Naive thymus-derived CD4-positive, alpha-beta T cell (primary cell): ENCODE results near the gene TMEM132C. TPM values are rescaled to one million over a fixed set of nuclear protein-coding genes. Genes with fewer than 3 reads are reported as not detected.

Experiments used
- ATAC-seq: fragments of 150-1000 bp; cut with Tn5 transposase; 2 replicates; pipeline ENCODE4 v1.10.0; 2021; ENCODE audit warnings: mild to moderate bottlenecking, moderate library complexity
- CTCF ChIA-PET: fragments of 350-600 bp; sonication (Branson Sonifier 250); formaldehyde crosslinking; loops from one replicate; lab custom pipeline; 2021; ENCODE audit warnings: antibody characterized with exemption; lab: Charles Lee
- POLR2A ChIA-PET: fragments of 350-600 bp; sonication (Branson Sonifier 250); formaldehyde crosslinking; loops from one replicate; lab custom pipeline; 2021; ENCODE audit warnings: antibody characterized with exemption, inconsistent platforms; lab: Charles Lee
- DNase-seq, 9 donors: peaks; one replicate each; pipeline versions ENCODE4 v3.0.0 to v3.0.0-alpha.2; 2020 to 2022; ENCODE audit warnings: mixed read lengths in 1 of 9
- H3K27ac ChIP-seq: one replicate; pipeline ENCODE4 v1.7.0; 2013; ENCODE audit warnings: mild to moderate bottlenecking, low read depth, low read length, moderate library complexity
- H3K27me3 ChIP-seq, 2 donors: one replicate each; pipeline ENCODE4 v1.7.0; 2013; ENCODE audit warnings: low read length in 2 of 2, mild to moderate bottlenecking in 2 of 2, moderate library complexity in 2 of 2; ENCODE audit not compliant: control insufficient read depth in 2 of 2, insufficient read depth in 2 of 2
- H3K36me3 ChIP-seq, 3 experiments: 1 replicate in 2 of 3; 2 replicates in 1 of 3; pipeline ENCODE4 v1.7.0; 2013; ENCODE audit warnings: low read length in 3 of 3, mild to moderate bottlenecking in 3 of 3, moderate library complexity in 1 of 3; ENCODE audit not compliant: insufficient read depth in 3 of 3, control insufficient read depth in 2 of 3
- H3K4me1 ChIP-seq, 2 donors: one replicate each; pipeline ENCODE4 v1.7.0; 2013; ENCODE audit warnings: low read length in 2 of 2, mild to moderate bottlenecking in 2 of 2, moderate library complexity in 1 of 2; ENCODE audit not compliant: control insufficient read depth in 2 of 2, insufficient read depth in 2 of 2
- H3K4me3 ChIP-seq: 2 replicates; pipeline ENCODE4 v1.7.0; 2013; ENCODE audit warnings: mild to moderate bottlenecking, low read length
- H3K9me3 ChIP-seq, 3 experiments: 1 replicate in 2 of 3; 2 replicates in 1 of 3; pipeline ENCODE4 v1.7.0; 2013; ENCODE audit warnings: low read length in 3 of 3; ENCODE audit not compliant: control insufficient read depth in 2 of 3
- H3K27ac Mint-ChIP-seq, 9 donors: one replicate each; pipeline ENCODE4 v1.8.0; 2020 to 2022; ENCODE audit warnings: mixed read lengths in 9 of 9, mild to moderate bottlenecking in 8 of 9, moderate library complexity in 5 of 9, inconsistent platforms in 2 of 9
- H3K27me3 Mint-ChIP-seq, 5 donors: one replicate each; pipeline ENCODE4 v1.8.0; 2021 to 2022; ENCODE audit warnings: mixed read lengths in 5 of 5, mild to moderate bottlenecking in 1 of 5
- H3K36me3 Mint-ChIP-seq, 5 donors: one replicate each; pipeline ENCODE4 v1.8.0; 2020 to 2022; ENCODE audit warnings: mixed read lengths in 5 of 5, mild to moderate bottlenecking in 3 of 5, inconsistent platforms in 1 of 5
- H3K4me1 Mint-ChIP-seq, 7 donors: one replicate each; pipeline ENCODE4 v1.8.0; 2020 to 2022; ENCODE audit warnings: mixed read lengths in 7 of 7, mild to moderate bottlenecking in 3 of 7, inconsistent platforms in 1 of 7
- H3K4me3 Mint-ChIP-seq, 10 donors: one replicate each; pipeline ENCODE4 v1.8.0; 2020 to 2022; ENCODE audit warnings: mild to moderate bottlenecking in 10 of 10, mixed read lengths in 10 of 10, moderate library complexity in 6 of 10, inconsistent platforms in 2 of 10
- H3K9me3 Mint-ChIP-seq, 11 donors: one replicate each; pipeline ENCODE4 v1.8.0; 2020 to 2022; ENCODE audit warnings: mixed read lengths in 11 of 11, mild to moderate bottlenecking in 4 of 11, inconsistent platforms in 1 of 11, moderate library complexity in 1 of 11
- intact Hi-C, 2 donors: fragments of 100-400 bp; cut with micrococcal nuclease; formaldehyde crosslinking; loops; one replicate each; pipeline ENCODE4 v1.15.1; 2023
- polyA plus RNA-seq, 2 donors: library from polyadenylated mRNA; unstranded; fragments of 300-500 nt; fragmentation: Illumina TruSeq; gene quantifications; one replicate each; pipeline ENCODE4 v1.2.3, GENCODE V29; 2021
- total RNA-seq, 6 experiments: library from RNA in 5 of 6; stranded (reverse) in 5 of 6; gene quantifications; 1 replicate in 5 of 6; 2 replicates in 1 of 6; pipeline ENCODE4 v1.2.3 and lab custom pipeline; 2021 to 2026

TMEM132C gene
- total and polyA plus RNA-seq, 7 experiments from 2014 or later = not detected

DNA sequence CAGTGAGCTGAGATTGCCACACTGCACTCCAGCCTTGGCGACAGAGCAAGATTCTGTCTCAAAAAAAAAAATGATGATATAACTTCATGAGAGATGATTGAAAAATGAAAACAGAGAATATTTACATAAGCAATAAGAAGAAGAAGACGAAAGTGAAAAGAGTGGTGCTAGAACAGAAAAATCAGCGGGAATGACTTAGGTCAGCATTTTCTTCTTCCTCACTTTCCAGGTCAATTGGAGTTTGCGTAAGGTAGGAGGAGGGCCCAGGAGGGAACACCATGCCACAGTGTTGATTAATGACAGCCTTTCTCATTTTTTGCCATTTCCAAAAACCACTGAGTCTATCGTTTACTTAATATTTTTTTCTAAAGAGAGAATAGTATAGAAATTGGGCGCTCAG, 356.8 kb downstream of the TMEM132C start:
- Mint-ChIP-seq H3K36me3 (no peaks in the 10 kb centered on the region), H3K27ac (no peak overlapping the region), H3K9me3 (peaks cover 0 to 12% (median 6%) of the 10 kb centered on the region in 11 donors), H3K4me3 (no peak overlapping the region), H3K4me1 (peaks cover 0 to 3% (median 0%) of the 10 kb centered on the region in 7 donors), H3K27me3 (peaks cover 0 to 6% (median 0%) of the 10 kb centered on the region in 5 donors)
- Histone ChIP-seq H3K4me1 (no peaks in the 10 kb centered on the region), H3K4me3 (no peak overlapping the region), H3K36me3 (no peaks in the 10 kb centered on the region), H3K27me3 (no peaks in the 10 kb centered on the region), H3K27ac (no peak overlapping the region), H3K9me3 (no peaks in the 10 kb centered on the region)
- no peak for DNase-seq
- POLR2A ChIA-PET = no interaction called here
- CTCF ChIA-PET = no interaction called here
- no peak for ATAC-seq
- intact Hi-C loops = no loop called here

DNA sequence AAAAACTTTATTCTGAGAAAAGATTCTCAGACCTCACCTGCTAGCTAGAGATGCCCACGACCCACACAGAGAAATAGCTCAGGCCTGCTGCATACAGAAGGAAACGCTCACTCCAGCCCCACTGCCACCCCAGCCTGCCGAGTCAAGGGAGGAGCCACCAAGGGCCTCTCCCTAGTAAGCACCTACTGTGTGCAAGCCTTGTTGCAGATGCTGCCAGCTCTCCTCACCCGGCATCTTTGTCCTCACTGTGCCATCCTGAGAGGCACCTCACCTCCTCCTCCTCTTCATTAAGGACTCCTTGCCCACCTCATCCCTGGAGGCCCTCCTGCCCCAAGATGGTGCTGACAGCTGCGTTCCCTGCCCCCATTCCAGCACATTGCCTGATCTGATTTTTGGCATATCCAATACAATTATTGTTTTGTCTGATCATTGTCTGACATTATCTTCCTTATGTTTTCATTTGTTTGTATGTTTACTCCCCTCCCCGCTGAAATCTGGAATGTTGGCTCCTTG, 359.9 kb downstream of the TMEM132C start:
- intact Hi-C loops = no loop called here
- H3K4me3 ChIP-seq = no peak overlapping the region
- H3K36me3 ChIP-seq = no peaks in the 10 kb centered on the region
- DNase-seq (no peak), ATAC-seq (no peak)
- H3K36me3 Mint-ChIP-seq = no peaks in the 10 kb centered on the region
- ChIA-PET CTCF (no interaction called here), POLR2A (no interaction called here)
- no peak overlapping the region for H3K4me3 Mint-ChIP-seq
- peaks cover 0 to 5% (median 0%) of the 10 kb centered on the region in 7 donors for H3K4me1 Mint-ChIP-seq
- no peaks in the 10 kb centered on the region for H3K27me3 ChIP-seq
- H3K27ac Mint-ChIP-seq = no peak overlapping the region
- H3K27me3 Mint-ChIP-seq = peaks cover 0 to 11% (median 0%) of the 10 kb centered on the region in 5 donors
- H3K9me3 Mint-ChIP-seq = peaks cover 0 to 12% (median 5%) of the 10 kb centered on the region in 11 donors
- no peaks in the 10 kb centered on the region for H3K4me1 ChIP-seq
- H3K27ac ChIP-seq = no peak overlapping the region
- no peaks in the 10 kb centered on the region for H3K9me3 ChIP-seq

DNA sequence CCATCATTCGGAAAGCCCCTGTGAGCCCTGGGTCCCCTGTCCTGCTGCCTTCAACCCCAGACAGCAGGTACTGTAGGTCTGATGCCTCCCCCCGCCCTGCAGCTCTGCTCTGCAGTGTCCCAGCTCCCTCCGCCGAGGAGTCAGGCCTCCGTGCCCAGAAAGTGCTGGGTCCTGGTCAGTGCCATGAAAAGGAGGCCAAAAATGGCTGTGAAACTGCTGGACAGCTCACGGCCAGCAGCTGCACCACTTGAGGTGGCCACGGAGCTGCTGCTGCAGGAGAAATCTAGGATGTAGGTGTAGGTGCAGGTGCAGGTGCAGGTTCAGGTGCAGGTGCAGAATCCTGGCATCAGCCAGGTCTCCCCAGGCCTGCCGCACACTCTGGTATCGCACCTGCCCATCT, 360.7 kb downstream of the TMEM132C start:
- Mint-ChIP-seq H3K27me3 (peaks cover 0 to 11% (median 0%) of the 10 kb centered on the region in 5 donors), H3K4me3 (no peak overlapping the region), H3K27ac (no peak overlapping the region), H3K36me3 (no peaks in the 10 kb centered on the region), H3K9me3 (peaks cover 0 to 9% (median 5%) of the 10 kb centered on the region in 11 donors), H3K4me1 (peaks cover 0 to 5% (median 0%) of the 10 kb centered on the region in 7 donors)
- Histone ChIP-seq H3K36me3 (no peaks in the 10 kb centered on the region), H3K4me1 (no peaks in the 10 kb centered on the region), H3K9me3 (no peaks in the 10 kb centered on the region), H3K27ac (no peak overlapping the region), H3K27me3 (no peaks in the 10 kb centered on the region), H3K4me3 (no peak overlapping the region)
- ATAC-seq = no peak
- POLR2A ChIA-PET = no interaction called here
- CTCF ChIA-PET = no interaction called here
- intact Hi-C loops = no loop called here
- no peak for DNase-seq

DNA sequence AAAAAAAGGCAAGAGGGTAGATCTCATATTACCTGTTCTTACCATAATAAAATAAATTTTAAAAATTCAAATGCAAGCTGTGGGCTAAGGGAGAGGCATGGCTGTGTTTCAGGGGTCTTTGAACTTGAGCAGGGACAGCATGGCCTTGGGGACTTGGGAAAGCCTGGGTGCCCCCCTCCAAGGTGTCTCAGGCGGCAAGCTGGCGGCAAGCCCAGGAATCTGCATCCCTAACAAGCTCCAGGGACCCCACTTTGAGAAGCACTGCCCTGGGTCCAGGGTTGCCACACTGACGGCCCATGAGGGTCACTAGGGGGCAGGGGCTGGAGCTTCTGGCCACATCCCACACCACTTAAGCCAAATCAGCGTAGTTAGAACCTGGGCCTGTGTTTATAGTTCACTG, 363.0 kb downstream of the TMEM132C start:
- H3K4me3 Mint-ChIP-seq = no peak overlapping the region

DNA sequence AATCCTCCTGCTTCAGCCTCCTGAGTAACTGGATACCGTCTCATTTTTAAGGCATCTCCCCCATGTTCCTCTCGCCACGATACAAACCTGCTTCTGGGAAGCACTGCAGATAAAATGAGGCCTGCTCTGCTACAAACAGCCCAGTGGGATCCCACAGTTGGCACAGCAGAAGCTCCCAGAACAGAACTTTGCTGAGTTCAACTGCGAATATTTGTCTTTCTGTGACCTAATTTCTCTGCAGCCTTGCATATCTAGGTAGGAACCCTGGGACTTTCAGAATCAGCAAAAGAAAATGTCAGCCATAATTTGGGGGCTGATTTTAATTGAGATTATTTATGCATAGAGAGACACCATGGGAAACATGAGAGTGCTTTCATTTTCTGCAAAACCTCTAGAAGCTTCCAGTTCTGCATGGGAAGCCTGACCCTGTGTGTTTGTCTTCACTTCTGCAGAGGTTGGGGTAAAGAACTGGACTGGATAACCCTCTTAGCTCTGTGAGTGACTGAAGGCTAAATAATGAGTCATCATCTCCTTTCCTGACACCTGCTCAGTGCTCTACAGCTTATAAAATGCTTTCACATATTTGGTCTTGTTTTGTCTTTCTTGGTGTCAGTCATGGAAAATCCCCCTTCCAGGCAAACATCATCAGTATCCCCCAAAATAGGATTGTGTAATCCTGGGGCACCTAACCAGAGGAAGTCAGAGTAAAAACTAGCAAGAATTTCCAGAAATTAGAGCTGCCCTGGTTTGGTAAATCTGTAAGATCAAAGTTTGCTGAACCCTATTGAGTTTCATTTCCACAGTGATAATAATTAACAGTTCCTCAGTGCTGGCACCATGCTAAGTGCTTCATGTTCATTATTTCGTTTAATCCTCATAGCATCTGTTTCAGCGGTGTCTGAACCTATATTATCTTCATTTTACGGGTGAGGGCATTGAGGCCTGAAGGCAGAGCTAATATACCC, 371.0 kb downstream of the TMEM132C start:
- H3K27ac Mint-ChIP-seq = no peak overlapping the region
- ATAC-seq (no peak), DNase-seq (no peak)
- intact Hi-C loops = no loop called here
- no peaks in the 10 kb centered on the region for H3K36me3 ChIP-seq
- POLR2A ChIA-PET = no interaction called here
- peaks cover 0 to 4% (median 0%) of the 10 kb centered on the region in 3 experiments for H3K9me3 ChIP-seq
- H3K4me3 ChIP-seq = no peak overlapping the region
- H3K27me3 Mint-ChIP-seq = peaks cover 0 to 11% (median 4%) of the 10 kb centered on the region in 5 donors
- peaks cover 0 to 7% (median 2%) of the 10 kb centered on the region in 11 donors for H3K9me3 Mint-ChIP-seq
- no peaks in the 10 kb centered on the region for H3K27me3 ChIP-seq
- H3K4me3 Mint-ChIP-seq = no peak overlapping the region
- no peaks in the 10 kb centered on the region for H3K4me1 Mint-ChIP-seq
- H3K4me1 ChIP-seq = no peaks in the 10 kb centered on the region
- CTCF ChIA-PET = no interaction called here
- no peak overlapping the region for H3K27ac ChIP-seq
- H3K36me3 Mint-ChIP-seq = no peaks in the 10 kb centered on the region

More for the DNA sequence above, 363.0 kb downstream of the TMEM132C start:
- DNase-seq = no peak
- ATAC-seq = no peak
- no peak overlapping the region for H3K27ac ChIP-seq
- POLR2A ChIA-PET = no interaction called here
- Mint-ChIP-seq H3K4me1 (peaks cover 0 to 5% (median 0%) of the 10 kb centered on the region in 7 donors), H3K27me3 (peaks cover 0 to 11% (median 0%) of the 10 kb centered on the region in 5 donors), H3K9me3 (peaks cover 0 to 9% (median 5%) of the 10 kb centered on the region in 11 donors), H3K36me3 (no peaks in the 10 kb centered on the region), H3K27ac (no peak overlapping the region)
- H3K27me3 ChIP-seq = no peaks in the 10 kb centered on the region
- CTCF ChIA-PET = no interaction called here
- intact Hi-C loops = no loop called here
- H3K4me1 ChIP-seq = no peaks in the 10 kb centered on the region
- no peak overlapping the region for H3K4me3 ChIP-seq
- no peaks in the 10 kb centered on the region for H3K36me3 ChIP-seq
- no peaks in the 10 kb centered on the region for H3K9me3 ChIP-seq

DNA sequence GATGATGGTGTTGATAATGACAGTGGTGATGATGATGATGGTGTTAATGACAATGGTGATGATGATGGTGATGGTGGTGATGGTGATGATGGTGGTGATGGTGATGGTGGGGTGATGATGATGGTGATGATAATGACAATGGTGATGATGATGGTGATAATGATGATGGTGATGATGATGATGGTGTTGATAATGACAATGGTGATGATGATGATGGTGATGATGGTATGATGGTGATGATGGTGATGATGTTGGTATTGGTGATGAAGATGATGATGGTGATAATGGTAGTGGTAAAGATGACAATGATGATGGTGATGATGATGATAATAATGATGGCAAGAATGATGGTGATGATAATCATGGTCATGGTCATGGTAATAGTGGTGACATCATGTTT, 372.1 kb downstream of the TMEM132C start:
- Mint-ChIP-seq H3K36me3 (no peaks in the 10 kb centered on the region), H3K9me3 (peaks cover 0 to 7% (median 2%) of the 10 kb centered on the region in 11 donors), H3K27ac (no peak overlapping the region), H3K4me1 (no peaks in the 10 kb centered on the region), H3K4me3 (no peak overlapping the region), H3K27me3 (peaks cover 0 to 16% (median 4%) of the 10 kb centered on the region in 5 donors)
- ChIA-PET CTCF (no interaction called here), POLR2A (no interaction called here)
- Histone ChIP-seq H3K4me1 (no peaks in the 10 kb centered on the region), H3K9me3 (peaks cover 0 to 4% (median 0%) of the 10 kb centered on the region in 3 experiments), H3K36me3 (no peaks in the 10 kb centered on the region), H3K27ac (no peak overlapping the region), H3K27me3 (no peaks in the 10 kb centered on the region), H3K4me3 (no peak overlapping the region)
- intact Hi-C loops = no loop called here
- DNase-seq (no peak), ATAC-seq (no peak)
